NOMO-1 treated with DMSO at 0.1 percent for 48 hours (cell line): Measurements from ENCODE around the gene OFD1.

Experiments
- DNase-seq: peaks from one replicate; lab custom pipeline; 2025; ENCODE audit not compliant: unreplicated experiment; lab: John Stamatoyannopoulos, UW

Gene OFD1

GRCh38 chrX:13752646-13753045 is 18.1 kb downstream of the OFD1 start:
- DNase-seq = peak; percentile 87

- DNase-seq = peak; percentile 96
Observed at GRCh38 chrX:13754765-13755164, 20.2 kb downstream of the OFD1 start.

GRCh38 chrX:13755254-13755653 is 20.7 kb downstream of the OFD1 start:
- no peak for DNase-seq

GRCh38 chrX:13756381-13756780 is 21.8 kb downstream of the OFD1 start:
- DNase-seq = no peak

GRCh38 chrX:13759152-13759718 is 24.7 kb downstream of the OFD1 start:
- DNase-seq = peak; percentile 98

- DNase-seq = no peak
Observed at GRCh38 chrX:13760426-13760825, 25.9 kb downstream of the OFD1 start.

GRCh38 chrX:13761606-13762414 is 27.3 kb downstream of the OFD1 start:
- DNase-seq = peak; percentile 76

- no peak for DNase-seq
Observed at GRCh38 chrX:13763489-13763888, 28.9 kb downstream of the OFD1 start.

GRCh38 chrX:13764281-13764680 is 29.7 kb downstream of the OFD1 start:
- peak; percentile 64 for DNase-seq

- no peak for DNase-seq
Observed at GRCh38 chrX:13764765-13765164, 30.2 kb downstream of the OFD1 start.

GRCh38 chrX:13768939-13769338 is 34.4 kb downstream of the OFD1 start:
- no peak for DNase-seq

- no peak for DNase-seq
Observed at GRCh38 chrX:13770013-13770535, 35.5 kb downstream of the OFD1 start.

- no peak for DNase-seq
Observed at GRCh38 chrX:13774696-13775095, 40.1 kb downstream of the OFD1 start.

GRCh38 chrX:13775837-13776236 is 41.3 kb downstream of the OFD1 start:
- DNase-seq = no peak

- DNase-seq = no peak
Observed at GRCh38 chrX:13776387-13776786, 41.8 kb downstream of the OFD1 start.

GRCh38 chrX:13778916-13779315 is 44.4 kb downstream of the OFD1 start:
- no peak for DNase-seq

GRCh38 chrX:13780868-13781427 is 46.4 kb downstream of the OFD1 start:
- DNase-seq = no peak

- DNase-seq = no peak
Observed at GRCh38 chrX:13786048-13786447, 51.5 kb downstream of the OFD1 start.

- no peak for DNase-seq
Observed at GRCh38 chrX:13790206-13791131, 55.9 kb downstream of the OFD1 start.

GRCh38 chrX:13791145-13791544 is 56.6 kb downstream of the OFD1 start:
- DNase-seq = no peak

GRCh38 chrX:13791559-13791958 is 57.0 kb downstream of the OFD1 start:
- DNase-seq = no peak
